Measurements from ENCODE around the gene SPIC.

- TF ChIP-seq CTCF (IDR thresholded peaks at IDR 0.05; ENCODE audit: insufficient read depth, low read length) (no peak), POLR2AphosphoS5 (IDR thresholded peaks at IDR 0.05; ENCODE audit: low read depth) (no peak), REST (IDR thresholded peaks at IDR 0.05; ENCODE audit: insufficient replicate concordance, low read depth) (no peak), SPI1 (IDR thresholded peaks at IDR 0.05; ENCODE audit: borderline replicate concordance, low read depth) (peak; percentile 74)
Measured at GRCh38 chr12:101455685-101456084, 19.5 kb upstream of the SPIC start.
